Dedifferentiated amniotic fluid mesenchymal stem cell (primary cell): ENCODE data around the gene MRPL34.
"Not testable (repeated sequence)": the region's sequence is repeated elsewhere in the genome, so short reads cannot be mapped to it uniquely, and the experiment has no call there.

Experiments used
- DNase-seq: peaks from one replicate; pipeline ENCODE4 v3.0.0-alpha.2; 2016; ENCODE audit errors: extremely low spot score

Gene MRPL34

DNA sequence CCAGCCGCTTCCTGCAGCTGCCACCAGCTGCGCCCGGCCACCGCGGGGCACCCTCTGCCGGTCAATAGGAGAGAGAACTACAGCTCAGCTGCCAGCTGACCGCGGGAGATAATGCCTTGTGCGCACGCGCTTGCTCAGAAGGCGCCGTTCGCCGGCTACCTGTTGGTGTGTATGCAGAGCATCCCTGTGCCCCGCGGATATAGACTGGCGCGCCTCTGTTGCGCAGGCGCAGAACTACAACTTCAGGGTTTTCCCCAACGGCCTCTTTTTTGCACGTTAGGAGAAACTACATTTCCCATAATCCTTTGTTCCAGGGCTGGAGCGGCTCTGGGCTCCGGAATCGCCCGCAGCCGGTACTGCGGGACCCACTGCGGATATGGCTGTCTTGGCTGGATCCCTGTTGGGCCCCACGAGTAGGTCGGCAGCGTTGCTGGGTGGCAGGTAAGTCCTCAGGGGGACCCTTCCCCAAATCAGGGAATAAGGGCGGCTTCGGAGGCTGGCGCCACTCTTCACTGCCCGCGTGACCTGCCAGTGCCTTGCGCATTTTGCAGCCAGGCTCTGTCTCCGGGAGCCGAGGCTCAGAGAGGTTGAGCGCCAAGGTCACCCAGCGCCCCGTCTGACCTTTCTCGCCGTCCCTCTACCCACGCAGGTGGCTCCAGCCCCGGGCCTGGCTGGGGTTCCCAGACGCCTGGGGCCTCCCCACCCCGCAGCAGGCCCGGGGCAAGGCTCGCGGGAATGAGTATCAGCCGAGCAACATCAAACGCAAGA is at the start of gene MRPL34:
MRPL34 (plus strand) TSS at position 356 of the 768 bp plus-strand sequence; CDS start at position 377, 21 bp downstream.
- peak; percentile 97 for DNase-seq

DNA sequence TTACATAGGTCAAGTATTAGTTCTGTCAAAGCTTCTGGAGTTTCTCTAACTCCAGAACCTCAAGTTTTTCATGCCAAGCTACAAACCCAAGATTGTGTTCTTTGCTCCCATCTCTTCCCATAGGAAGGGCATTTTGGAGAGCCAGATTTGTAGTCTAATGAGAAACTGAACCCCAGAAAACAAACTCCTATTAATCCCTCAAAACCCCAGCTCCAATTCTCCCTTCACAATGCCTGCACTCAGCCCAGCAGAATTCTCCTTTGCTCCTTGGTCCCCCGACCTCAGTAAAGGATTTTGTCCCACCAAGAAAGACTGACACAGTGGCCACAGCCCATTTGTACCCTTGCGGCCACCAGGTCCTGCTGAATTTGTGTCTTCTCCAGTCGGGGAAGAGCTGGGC is 49.5 kb upstream of the MRPL34 start:
- DNase-seq = no peak

DNA sequence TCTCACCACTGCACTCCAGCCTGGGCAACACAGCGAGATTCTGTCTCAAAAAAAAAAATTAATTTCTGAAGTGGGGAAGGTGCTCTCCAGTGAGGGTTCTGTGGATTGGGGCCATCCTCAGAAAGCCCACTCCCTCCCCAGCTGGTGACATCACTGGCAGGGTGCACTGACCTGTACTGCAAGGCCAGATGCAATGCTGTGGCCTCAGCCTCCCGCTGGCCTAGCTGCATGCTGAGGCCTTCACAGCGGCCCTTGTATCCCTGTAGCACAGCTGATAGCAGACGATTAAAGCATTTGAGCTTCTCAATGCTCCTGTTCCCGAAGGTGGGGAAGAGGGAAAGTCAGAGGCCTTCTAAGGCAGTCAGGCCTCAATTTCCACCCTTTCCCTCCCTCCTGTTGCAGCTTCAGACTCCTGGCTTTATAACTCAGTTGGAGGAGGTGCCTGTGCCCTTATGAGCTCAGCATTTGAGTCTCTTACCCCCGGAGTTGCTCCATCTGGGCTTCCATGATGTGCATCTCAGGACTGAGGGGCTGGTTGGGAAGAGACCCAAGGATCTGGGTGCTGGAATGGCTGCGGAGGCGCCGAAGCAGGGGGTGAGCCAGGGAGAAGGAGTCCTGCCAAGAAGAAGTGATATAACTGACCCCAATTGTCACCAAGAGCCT is 46.4 kb upstream of the MRPL34 start:
- DNase-seq = no peak

DNA sequence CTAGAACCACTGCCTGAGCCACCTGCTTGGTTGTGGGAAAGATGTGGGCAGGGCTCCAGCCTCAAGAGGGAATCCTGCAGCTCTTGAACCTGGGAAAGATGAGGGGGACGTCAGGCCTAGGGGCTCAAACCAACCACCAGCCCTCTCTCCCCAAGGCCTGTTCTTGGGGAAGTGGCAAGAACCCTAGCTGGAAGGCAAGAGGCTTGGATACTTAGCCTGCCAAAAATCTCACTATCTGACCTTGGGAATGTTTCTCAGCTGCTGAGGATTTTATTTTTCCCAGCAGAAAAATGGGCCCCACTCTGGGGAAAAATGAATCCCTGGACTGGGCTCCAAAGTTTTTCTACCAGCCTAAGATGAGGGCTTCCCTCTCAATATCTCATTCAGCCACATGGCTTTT is 45.7 kb upstream of the MRPL34 start:
- no peak for DNase-seq

DNA sequence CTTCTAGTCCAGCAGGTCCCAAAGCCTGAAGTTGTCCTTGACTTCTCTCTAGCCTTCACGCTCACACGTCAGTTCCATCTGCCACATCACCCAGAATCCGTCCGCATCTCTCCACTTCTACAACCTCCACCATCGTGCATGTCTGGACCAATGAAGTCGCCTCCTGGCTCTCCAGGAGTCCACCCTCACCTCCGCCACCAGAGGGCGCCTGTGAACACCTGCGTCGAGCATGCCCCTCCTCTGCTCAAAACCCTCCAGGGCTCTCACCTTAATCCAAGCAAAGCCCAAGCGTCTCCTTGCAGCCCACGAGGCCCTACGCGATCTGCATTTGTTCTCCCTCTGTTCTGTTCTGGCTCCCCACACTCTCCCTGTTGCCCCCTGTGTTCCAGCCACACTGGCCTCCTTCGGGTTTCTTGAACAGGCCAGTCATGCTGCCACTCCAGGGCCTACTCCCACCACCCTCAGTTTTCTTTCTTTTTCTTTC is 44.8 kb upstream of the MRPL34 start:
- DNase-seq = no peak

DNA sequence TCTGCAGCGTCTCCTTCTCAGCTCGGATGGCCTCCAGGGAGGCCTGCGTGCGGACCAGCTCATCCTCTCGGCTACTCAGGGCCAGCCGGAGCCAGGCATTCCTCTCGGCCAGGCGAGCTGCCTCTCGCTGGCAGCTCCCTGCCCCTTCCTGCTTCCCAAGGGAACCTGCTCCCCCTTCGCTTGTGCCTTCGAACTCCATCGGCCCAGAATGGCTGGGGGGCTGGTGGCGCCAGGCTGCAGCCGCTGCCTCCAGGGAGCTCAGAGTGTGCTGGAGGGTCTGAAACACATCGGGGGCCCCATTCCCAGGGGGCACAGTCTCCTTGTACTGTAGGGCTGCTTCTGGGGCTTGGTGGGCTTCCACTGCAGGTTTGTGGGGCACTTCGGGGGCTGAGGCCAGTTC is 43.1 kb upstream of the MRPL34 start:
- DNase-seq = no peak

DNA sequence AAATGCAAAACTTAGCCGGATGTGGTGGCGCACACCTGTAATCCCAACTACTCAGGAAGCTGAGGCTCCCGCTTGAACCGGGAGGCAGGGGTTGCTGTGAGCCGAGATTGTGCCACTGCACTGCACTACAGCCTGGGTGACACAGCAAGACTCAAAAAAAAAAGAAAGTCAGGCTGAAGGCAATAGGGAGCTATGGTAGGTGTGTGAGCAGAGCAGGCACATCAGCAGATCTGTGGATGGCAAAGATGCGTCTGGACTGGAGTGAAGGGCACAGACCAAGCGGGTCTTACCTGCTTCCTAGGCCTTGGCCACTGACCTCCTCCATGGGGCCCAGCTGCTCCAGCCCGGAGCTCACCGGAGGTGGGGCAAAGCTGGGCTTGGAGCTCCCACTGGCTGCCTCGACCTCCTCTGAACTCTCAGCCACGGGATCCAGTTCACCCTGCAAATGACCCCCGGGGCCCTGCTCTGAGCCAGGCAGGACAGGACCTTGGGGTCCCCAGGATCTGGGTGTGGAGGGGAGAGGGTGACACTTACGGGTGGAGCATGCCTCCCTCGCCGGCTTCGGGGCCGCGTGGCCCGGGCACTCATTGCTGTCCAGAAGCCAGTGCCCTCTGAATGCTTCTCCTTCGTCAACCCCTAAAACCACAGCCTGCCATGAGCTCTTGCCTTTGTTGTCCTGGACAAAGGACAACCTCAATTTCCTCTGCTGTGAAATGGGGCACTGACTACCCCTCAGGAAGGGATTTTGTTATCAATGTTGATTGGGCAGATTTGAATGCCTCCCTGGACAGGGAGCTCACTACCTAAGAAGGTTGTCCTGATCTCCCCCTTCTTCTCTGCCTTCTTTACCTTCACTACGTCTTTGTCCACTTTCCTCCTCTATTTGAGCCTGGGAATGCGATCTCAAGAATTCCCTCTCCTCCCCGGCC is 41.7 kb upstream of the MRPL34 start:
- DNase-seq = no peak

DNA sequence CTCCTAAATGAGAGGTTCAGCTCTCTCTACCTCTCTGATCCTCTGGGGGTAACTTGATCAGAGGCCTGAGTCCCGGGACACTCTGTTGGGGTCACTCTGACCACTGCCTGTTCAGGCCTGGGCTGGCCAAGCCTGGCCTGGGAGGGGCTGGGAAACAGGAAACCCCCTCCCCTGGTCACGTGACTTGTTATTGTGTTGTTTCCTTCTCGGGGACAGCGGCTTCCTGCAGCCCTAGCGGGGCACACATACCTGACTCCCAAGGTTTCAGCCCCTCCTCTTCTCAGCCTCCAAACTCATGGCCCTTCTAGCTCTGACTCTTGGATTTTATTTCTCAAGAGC is 41.1 kb upstream of the MRPL34 start, which contains the start of gene USHBP1:
USHBP1 (minus strand) TSS at position 105 of the 339 bp plus-strand sequence. CDS start 446 bp downstream, outside the sequence.
- no peak for DNase-seq

DNA sequence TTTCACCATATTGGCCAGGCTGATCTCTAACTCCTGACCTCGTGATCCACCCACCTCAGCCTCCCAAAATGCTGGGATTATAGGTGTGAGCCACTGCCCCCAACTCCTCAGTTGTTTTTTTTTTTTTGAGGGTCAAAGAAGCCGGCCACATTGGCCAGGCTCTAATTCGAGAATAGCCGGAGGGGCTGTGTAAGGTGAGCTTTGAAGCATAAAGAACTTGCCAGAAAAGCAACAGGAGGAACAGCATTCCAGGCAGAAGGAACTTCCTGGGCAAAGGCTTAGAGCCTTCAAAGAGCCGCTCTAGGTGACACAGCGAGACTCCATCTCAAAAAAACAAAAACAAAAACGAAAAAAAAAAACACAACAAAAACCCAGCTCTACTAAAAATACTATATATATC is 39.6 kb upstream of the MRPL34 start:
- DNase-seq = no peak

DNA sequence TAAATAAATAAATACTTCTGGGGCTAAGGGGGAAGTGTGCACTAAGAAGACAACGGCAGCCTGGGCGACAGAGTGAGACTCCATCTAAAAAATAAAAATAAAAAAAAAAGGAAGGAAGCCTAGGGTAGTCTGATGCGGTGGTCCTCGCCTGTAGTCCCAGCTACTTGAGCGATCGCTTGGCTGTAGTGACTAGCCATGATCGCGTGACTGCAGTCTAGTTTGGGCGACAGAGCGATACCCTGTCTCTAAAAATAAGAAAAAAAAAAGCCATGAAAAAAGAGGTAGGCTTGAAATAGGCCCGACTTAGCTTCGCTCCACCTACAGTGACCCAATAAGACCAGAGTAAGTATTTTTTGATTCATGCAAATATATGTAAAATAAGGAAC is 39.1 kb upstream of the MRPL34 start:
- DNase-seq = no peak

DNA sequence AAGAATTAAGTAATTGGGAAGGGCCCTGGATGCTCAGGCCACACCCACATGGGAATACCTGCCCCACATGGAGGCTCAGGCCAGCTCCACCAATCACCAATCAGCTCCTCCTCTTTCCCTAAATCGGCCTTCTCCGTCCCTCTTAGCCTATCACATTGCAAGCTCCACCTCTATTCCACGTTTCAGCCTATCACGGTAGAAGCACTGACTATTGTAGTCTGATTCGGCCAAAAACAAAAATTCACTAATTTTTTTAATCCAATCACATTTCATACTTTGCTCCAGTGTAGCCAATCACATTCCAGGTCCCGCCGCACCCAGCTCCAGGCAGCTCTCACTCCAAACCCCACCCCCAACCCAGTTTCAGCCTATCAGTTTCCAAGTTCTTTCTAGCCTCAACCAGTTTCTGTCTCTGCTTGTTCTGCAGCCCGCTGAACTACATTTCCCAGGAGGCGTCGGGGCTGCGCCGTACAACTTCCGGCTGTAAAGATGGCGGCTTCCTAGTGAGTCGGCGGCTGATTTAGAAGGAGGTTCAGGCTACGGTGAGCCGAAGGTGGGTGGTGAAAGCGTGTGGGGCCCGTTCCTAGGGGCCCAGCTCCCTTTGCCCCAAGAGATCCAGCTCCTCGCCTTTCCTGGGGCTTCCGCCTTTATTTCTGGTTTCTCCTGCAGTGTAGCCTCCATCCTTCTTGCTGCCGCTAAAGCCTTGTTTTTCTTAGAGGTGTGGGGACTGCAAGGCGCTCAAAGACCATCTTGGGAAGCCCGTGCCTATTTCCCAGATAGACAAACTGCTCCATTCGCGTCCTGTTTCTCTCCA is 38.5 kb upstream of the MRPL34 start, which contains the start of gene BABAM1:
BABAM1 (plus strand) TSS at position 469 of the 814 bp plus-strand sequence. CDS start 1,364 bp downstream, outside the sequence.
- DNase-seq = peak; percentile 99

DNA sequence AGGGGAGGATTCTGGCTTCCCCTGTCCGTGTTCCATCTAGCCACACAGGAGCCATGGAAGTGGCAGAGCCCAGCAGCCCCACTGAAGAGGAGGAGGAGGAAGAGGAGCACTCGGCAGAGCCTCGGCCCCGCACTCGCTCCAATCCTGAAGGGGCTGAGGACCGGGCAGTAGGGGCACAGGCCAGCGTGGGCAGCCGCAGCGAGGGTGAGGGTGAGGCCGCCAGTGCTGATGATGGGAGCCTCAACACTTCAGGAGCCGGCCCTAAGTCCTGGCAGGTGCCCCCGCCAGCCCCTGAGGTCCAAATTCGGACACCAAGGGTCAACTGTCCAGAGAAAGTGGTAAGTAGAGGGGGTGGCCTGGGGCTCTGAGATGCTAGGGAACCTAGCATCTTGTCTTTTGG is 36.9 kb upstream of the MRPL34 start:
- DNase-seq = no peak

DNA sequence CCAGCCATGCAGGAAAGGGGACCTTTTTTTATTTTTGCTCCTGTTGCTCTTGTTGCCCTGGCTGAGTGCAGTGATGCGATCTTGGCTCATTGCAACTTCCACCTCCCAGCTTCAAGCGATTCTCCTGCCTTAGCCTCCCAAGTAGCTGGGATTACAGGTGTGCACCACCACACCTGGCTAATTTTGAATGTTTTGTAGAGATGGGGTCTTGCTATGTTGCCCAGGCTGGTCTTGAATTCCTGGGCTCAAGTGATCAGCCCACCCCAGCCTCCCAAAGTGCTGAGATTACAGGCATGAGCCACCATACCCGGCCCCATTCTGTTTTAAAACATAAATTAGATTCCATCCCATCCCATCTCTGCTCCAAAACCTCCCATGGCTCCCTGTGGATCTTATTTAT is 30.8 kb upstream of the MRPL34 start:
- DNase-seq = not testable (repeated sequence)

DNA sequence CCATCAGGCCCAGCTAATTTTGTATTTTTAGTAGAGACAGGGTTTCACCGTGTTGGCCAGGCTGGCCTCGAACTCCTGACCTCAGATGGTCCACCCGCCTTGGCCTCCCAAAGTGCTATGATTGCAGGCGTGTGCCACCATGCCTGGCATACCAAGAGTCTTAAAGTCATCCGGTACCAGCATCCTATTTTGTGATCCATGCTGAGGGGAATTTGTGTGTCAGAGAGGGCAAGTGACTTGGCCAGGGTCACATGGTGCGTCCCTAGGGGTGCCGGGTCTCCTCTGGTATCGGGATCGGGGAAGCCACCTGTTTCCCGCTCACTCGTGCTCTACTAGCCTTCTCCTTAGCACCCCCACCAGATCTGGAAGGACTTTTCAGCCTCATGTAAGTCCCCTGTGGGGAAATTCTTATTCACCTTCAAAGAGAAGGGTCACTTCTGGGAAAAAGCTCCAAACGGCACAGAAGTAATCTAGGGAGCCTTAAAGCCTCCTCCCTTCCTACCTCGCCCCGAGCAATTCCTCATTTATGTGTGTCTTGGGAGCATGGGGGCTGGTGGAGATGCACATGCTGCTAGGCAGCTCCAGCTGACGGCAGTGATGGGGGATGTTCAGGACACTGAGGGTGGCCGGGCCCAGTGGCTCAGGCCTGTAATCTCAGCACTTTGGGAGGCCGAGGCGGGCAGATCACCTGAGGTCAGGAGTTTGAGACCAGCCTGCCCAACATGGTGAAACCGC is 30.1 kb upstream of the MRPL34 start:
- no peak for DNase-seq

DNA sequence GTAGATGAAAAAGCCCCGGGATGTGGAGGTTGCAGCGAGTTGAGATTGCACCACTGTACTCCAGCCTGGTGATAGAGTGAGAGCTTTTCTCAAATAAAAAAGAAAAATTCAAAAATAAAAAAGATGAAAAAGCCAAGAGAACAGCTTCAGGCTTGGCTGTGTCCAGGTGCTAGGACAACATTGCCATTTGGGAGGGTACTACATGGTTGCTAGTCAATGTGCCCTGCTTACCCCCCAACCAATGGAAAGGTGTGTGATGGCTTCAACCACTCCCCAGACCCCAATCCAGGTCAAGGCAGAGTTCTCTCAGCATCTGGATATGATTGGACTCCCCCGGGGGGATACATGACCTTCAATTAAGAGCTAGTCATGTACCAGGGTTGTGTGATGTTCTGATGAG is 26.2 kb upstream of the MRPL34 start:
- DNase-seq = no peak

DNA sequence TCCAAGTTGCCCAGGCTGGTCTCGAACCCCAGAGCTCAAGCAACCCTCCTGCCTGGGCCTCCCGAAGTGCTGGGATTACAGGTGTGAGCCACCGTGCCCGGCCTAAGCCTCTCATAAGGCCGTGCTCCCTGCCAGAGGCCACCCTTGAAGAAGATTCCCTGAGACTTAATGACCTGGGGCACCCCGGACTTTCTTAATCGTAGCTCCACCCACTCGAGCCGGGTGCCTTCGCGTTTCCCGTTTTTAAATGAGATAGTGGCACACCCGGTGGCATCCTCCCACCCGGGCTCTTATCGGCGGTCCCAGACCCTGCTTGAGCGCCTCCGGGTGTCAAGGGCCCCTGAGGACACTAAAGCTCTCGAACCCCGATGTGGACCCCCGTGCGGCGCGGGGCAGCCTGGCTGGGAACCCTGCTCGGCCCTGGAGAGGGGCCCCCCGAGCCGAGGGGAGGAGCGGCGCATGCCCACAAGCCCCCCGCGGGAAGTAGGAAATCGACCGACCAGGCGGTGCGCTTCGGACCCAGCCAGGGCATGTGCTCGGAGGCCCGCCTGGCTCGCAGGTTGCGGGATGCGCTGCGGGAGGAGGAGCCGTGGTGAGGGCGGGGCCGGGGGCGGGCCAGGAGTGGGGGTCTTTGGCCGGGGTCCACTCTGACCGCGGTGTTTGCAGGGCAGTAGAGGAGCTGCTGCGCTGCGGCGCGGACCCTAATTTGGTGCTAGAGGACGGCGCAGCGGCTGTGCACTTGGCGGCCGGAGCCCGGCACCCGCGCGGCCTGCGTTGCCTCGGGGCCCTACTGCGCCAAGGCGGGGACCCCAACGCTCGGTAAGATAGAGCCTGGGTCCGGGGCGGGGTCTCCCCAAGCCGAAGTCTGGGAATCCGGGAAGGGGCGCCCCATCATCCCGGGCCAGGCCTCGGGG is 24.0 kb upstream of the MRPL34 start, which contains the start of gene ANKLE1:
ANKLE1 (plus strand) TSS at position 511 of the 914 bp plus-strand sequence; CDS start at position 531, 20 bp downstream.
- no peak for DNase-seq

DNA sequence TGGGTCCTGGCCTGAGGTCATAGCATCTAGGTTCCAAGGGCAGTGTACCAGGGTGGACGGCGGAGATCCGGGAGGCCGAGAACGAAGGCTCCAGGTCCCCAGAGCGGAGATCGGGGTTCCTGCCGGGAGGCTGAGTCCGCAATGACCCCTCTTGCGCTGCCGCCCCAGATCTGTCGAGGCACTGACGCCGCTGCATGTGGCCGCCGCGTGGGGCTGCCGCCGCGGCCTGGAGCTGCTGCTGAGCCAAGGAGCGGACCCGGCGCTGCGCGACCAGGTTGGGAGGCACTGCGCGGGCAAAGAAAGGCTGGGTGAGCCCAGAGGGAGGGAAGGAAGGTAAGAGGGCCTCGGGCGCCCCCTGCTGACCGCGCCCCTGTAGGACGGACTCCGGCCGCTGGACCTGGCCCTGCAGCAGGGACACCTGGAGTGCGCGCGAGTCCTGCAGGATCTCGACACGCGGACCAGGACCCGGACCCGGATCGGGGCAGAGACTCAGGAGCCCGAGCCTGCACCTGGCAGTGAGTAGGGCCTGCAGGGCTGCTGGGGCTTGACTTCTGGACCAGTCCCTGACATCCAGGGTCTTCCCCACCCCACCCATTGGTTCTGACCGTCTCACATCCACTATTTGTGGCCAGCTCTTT is 23.1 kb upstream of the MRPL34 start:
- peak; percentile 54 for DNase-seq

DNA sequence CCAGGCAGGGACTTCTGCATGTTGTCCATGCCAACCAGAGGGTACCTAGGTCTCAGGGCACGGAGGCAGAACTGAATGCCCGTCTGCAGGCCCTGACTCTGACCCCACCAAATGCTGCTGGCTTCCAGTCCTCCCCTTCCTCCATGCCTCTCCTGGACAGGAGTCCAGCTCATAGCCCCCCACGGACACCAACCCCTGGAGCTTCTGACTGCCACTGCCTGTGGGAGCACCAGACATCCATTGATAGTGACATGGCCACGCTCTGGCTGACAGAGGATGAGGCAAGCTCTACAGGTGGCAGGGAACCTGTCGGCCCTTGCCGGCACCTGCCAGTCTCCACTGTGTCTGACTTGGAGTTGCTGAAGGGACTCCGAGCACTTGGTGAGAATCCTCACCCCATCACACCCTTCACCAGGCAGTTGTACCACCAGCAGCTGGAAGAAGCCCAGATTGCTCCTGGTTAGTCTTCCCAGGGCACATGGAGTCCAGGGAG is 22.1 kb upstream of the MRPL34 start:
- DNase-seq = no peak
